GM23248 (cell line): ENCODE results near the gene MBNL1. TPM values are rescaled to one million over a fixed set of nuclear protein-coding genes. Genes with fewer than 3 reads are reported as not detected.

ENCODE experiments used
- DNase-seq: peaks from one replicate; pipeline ENCODE4 v3.0.0-alpha.2; 2015
- H2AFZ ChIP-seq: fragments of 200-600 bp; sonication (generic); 2 replicates; pipeline ENCODE4 v1.6.1; 2016; ENCODE audit warnings: antibody characterized with exemption
- H3F3A ChIP-seq: fragments of 200-600 bp; sonication (generic); 2 replicates; pipeline ENCODE4 v1.6.1; 2016; ENCODE audit warnings: mild to moderate bottlenecking, antibody characterized with exemption, mixed run types; ENCODE audit not compliant: insufficient read depth
- H3K27ac ChIP-seq: fragments of 200-600 bp; sonication (generic); 2 replicates; pipeline ENCODE4 v1.5.1; 2016; ENCODE audit warnings: mild to moderate bottlenecking
- H3K27me3 ChIP-seq: fragments of 200-600 bp; sonication (generic); replicated peaks from 2 replicates; pipeline ENCODE4 v1.6.1; 2016; ENCODE audit warnings: mild to moderate bottlenecking; ENCODE audit not compliant: insufficient read depth
- H3K36me3 ChIP-seq: fragments of 200-600 bp; sonication (generic); 2 replicates; pipeline ENCODE4 v1.6.1; 2016; ENCODE audit warnings: low read depth, mild to moderate bottlenecking
- H3K4me1 ChIP-seq: fragments of 200-600 bp; sonication (generic); 2 replicates; pipeline ENCODE4 v1.6.1; 2016; ENCODE audit warnings: mild to moderate bottlenecking; ENCODE audit not compliant: insufficient read depth
- H3K4me2 ChIP-seq: fragments of 200-600 bp; sonication (generic); one replicate; pipeline ENCODE4 v1.6.1; 2016; ENCODE audit warnings: mild to moderate bottlenecking; ENCODE audit not compliant: unreplicated experiment
- H3K4me3 ChIP-seq: fragments of 200-600 bp; sonication (generic); 2 replicates; pipeline ENCODE4 v1.5.1; 2016; ENCODE audit warnings: mild to moderate bottlenecking
- H3K79me2 ChIP-seq: fragments of 200-600 bp; sonication (generic); 2 replicates; pipeline ENCODE4 v1.6.1; 2016; ENCODE audit warnings: mild to moderate bottlenecking; ENCODE audit not compliant: insufficient read depth
- H3K9ac ChIP-seq: fragments of 200-600 bp; sonication (generic); 2 replicates; pipeline ENCODE4 v1.6.1; 2016; ENCODE audit warnings: mild to moderate bottlenecking
- H3K9me2 ChIP-seq: fragments of 200-600 bp; sonication (generic); 2 replicates; pipeline ENCODE4 v1.6.1; 2016; ENCODE audit warnings: mixed run types, mild to moderate bottlenecking, moderate library complexity; ENCODE audit not compliant: insufficient read depth
- H3K9me3 ChIP-seq: fragments of 200-600 bp; sonication (generic); one replicate; pipeline ENCODE4 v1.6.1; 2017; ENCODE audit warnings: low read depth
- H4K20me1 ChIP-seq: fragments of 200-600 bp; sonication (generic); 2 replicates; pipeline ENCODE4 v1.6.0; 2016; ENCODE audit not compliant: insufficient read depth
- EZH2 ChIP-seq: fragments of 200-600 bp; sonication (generic); IDR thresholded peaks from 2 replicates; pipeline ENCODE4 v1.6.1; 2018; ENCODE audit warnings: antibody characterized with exemption, mild to moderate bottlenecking; ENCODE audit not compliant: insufficient read depth, poor library complexity, severe bottlenecking
- EZH2phosphoT487 ChIP-seq: fragments of 200-600 bp; sonication (generic); IDR thresholded peaks from 2 replicates; pipeline ENCODE4 v1.6.1; 2018; ENCODE audit warnings: antibody characterized with exemption, moderate library complexity, mild to moderate bottlenecking, low read depth; ENCODE audit not compliant: insufficient read depth
- WGBS, 2 experiments: methylation state at CpG; one replicate each; pipeline ENCODE4 v1.1.6; 2015 to 2017; ENCODE audit warnings: low lambda C conversion rate in 2 of 2, low coverage in 1 of 2; ENCODE audit errors: missing lambda C conversion rate in 2 of 2; 5-methylcytosine and 5-hydroxymethylcytosine counted together
- in situ Hi-C: fragments of 300-500 bp; cut with MboI; formaldehyde crosslinking; loops from 2 replicates; pipeline ENCODE4 v1.15.0; 2020
- polyA plus RNA-seq: library from polyadenylated mRNA; unstranded; fragments of >200 nt; fragmentation: Nextera tagmentation; extraction: Ambion mirVana; gene quantifications from 2 replicates; pipeline ENCODE4 v1.2.1, GENCODE V29; 2016
- total RNA-seq: library from RNA; depleted of rRNA; stranded (reverse); fragments of >200 nt; shearing (Covaris generic); gene quantifications from 2 replicates; pipeline ENCODE4 v1.2.3, GENCODE V29; 2014

The MBNL1 gene
- total and polyA plus RNA-seq, 2 experiments from 2014 or later, result 89.5 to 262 TPM

DNA sequence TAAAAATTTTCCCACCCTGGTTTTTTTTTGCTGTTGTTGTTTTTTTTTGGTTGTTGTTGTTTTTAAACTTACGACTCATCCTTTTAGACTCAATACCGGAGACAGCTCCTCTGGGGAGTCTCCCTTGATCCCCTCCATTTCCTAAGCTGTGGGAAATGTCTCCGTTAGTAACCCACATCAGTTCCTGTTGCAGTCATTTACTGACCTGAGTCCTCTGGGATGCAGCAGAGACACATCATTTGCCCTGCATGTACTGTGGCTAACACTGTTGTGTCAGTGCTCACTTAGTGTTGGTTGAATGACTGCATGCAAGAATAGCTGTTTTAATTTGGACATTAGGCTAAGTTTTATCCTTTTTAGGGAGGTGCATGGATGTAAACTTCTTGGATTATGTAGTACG, 83.8 kb downstream of the MBNL1 start:
- in situ Hi-C loops, result no loop called here
- peaks cover 60% of the 10 kb centered on the region for H3K4me1 ChIP-seq
- peak overlapping the region; percentile 4; the same call in 1 of the 2 replicates for H3K9ac ChIP-seq
- H2AFZ ChIP-seq, result no peak overlapping the region
- peaks cover 100% of the 10 kb centered on the region for H3K79me2 ChIP-seq
- H3K4me2 ChIP-seq, result no peak overlapping the region
- H3K36me3 ChIP-seq, result no peaks in the 10 kb centered on the region; the same call in 1 of the 2 replicates
- TF ChIP-seq EZH2 (no peak), EZH2phosphoT487 (no peak)
- H3K27me3 ChIP-seq, result no peaks in the 10 kb centered on the region
- peak overlapping the region; percentile 48 for H3K27ac ChIP-seq
- no peaks in the 10 kb centered on the region for H3K9me2 ChIP-seq
- H3F3A ChIP-seq, result peaks cover 60% of the 10 kb centered on the region
- H3K9me3 ChIP-seq, result no peaks in the 10 kb centered on the region
- WGBS, 2 experiments, result 51 to 63% methylated on average over 4 of the region's 4 CpGs
- peak; percentile 69 for DNase-seq
- H3K4me3 ChIP-seq, result no peak overlapping the region
- 0 out of 2 replicates have a peak, but pooled peaks cover 2% of the 10 kb centered on the region for H4K20me1 ChIP-seq

DNA sequence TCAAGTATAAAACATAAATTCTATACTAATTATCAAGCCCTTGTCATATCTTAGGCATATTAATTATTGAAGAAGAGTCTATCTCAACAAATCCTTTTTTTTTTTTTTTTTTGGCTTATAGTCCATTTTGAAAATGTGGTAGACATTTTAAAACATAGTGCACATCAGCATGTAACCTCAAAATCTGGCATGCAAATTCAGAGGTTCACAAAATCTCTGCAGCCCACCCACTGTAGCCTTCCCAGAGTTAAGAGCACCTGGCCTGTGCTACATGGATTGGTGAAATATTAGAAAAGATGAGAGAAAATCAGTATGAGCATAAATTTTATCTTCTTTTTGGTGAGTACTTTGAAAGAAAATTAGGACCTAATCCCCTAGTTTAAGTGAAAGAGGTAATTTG, 84.8 kb downstream of the MBNL1 start:
- Histone ChIP-seq H3K9me2 (no peaks in the 10 kb centered on the region), H4K20me1 (0 out of 2 replicates have a peak, but pooled peaks cover 2% of the 10 kb centered on the region), H3K9ac (no peak overlapping the region), H3K4me3 (no peak overlapping the region), H2AFZ (no peak overlapping the region), H3K4me2 (no peak overlapping the region), H3K27me3 (no peaks in the 10 kb centered on the region), H3K36me3 (no peaks in the 10 kb centered on the region; the same call in 1 of the 2 replicates), H3K79me2 (peaks cover 100% of the 10 kb centered on the region), H3K27ac (peak overlapping the region; percentile 48; the same call in 1 of the 2 replicates), H3K9me3 (no peaks in the 10 kb centered on the region), H3K4me1 (peaks cover 60% of the 10 kb centered on the region), H3F3A (peaks cover 56% of the 10 kb centered on the region)
- in situ Hi-C loops, result no loop called here
- no peak for TF ChIP-seq EZH2phosphoT487
- TF ChIP-seq EZH2, result no peak
- DNase-seq, result no peak

DNA sequence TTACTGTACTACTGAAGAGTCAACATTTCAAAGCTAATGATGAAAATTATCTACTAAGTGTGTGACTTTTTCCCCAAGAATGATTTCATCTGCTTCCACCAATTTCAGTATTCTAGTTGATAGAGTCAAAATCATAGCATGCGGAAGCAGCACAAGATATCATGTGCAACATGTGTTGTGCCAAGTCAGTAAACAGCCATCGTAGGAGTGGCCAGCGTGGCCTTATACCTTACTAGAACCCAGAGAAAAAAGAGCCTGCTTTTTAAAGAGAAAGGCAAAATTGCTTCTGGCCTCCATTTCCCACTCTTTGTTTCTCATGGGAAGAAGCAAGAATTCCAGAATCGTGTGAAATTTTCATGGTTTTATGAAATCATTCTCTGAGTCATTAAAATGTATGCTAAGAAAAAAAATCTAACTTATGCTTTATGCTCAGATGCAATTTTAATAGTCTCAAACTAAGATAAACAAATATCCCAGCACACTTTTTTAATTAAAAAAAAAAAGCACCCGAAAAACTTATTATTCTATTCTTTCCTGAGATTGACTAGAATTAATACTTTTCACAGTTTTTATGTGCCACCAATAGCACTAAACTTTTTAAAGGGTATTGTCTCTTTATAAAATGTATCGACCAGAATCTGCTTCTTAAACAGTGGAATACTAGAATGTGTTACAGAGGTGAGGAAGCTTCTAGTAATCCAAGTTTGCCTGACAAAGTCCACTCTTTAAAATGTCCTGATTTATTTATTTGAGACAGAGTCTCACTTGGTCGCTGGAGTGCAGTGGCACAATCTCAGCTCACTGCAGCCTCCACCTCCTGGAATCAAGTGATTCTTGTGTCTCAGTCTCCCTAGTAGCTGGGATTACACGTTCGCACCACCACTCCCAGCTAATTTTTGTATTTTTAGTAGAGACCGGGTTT, 87.3 kb downstream of the MBNL1 start:
- peaks cover 8% of the 10 kb centered on the region; the same call in 1 of the 2 replicates for H4K20me1 ChIP-seq

DNA sequence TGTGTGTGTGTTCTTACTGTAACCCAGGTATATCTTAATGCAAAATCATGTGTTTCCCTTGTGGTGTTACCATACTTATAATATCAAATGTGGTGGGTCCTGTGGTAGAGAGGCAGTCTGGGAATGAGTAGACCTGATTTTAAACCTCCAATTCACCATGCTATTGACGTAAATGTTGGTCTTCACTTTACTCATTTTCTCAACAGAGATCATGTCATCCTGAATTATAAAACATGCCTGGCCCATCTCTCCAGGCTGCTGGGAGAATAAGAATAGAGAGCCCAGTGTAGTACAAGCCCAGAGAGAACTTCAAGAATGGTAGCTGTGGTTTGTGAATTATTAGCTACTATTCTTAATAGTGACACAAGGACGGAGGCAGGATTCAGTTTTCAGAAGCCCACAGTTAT, 88.1 kb downstream of the MBNL1 start:
- peaks cover 60% of the 10 kb centered on the region for H3K4me1 ChIP-seq
- TF ChIP-seq EZH2phosphoT487, result no peak
- no peak for TF ChIP-seq EZH2

More for the DNA sequence above, 87.3 kb downstream of the MBNL1 start:
- H3K79me2 ChIP-seq, result peaks cover 100% of the 10 kb centered on the region
- no peak overlapping the region for H2AFZ ChIP-seq
- H3K36me3 ChIP-seq, result no peaks in the 10 kb centered on the region; the same call in none of the 2 replicates
- WGBS, 2 experiments, result 73% methylated on average over 10 of the region's 10 CpGs
- in situ Hi-C loops, result no loop called here
- H3K9me3 ChIP-seq, result no peaks in the 10 kb centered on the region
- H3K27me3 ChIP-seq, result no peaks in the 10 kb centered on the region
- peak overlapping the region; percentile 66 for H3K27ac ChIP-seq
- no peaks in the 10 kb centered on the region for H3K9me2 ChIP-seq
- TF ChIP-seq EZH2phosphoT487, result no peak
- TF ChIP-seq EZH2, result no peak
- H3K4me1 ChIP-seq, result peaks cover 60% of the 10 kb centered on the region
- DNase-seq, result peak; percentile 55
- H3K4me2 ChIP-seq, result peak overlapping the region; percentile 38
- H3K9ac ChIP-seq, result peak overlapping the region; percentile 45
- peaks cover 55% of the 10 kb centered on the region for H3F3A ChIP-seq
- H3K4me3 ChIP-seq, result no peak overlapping the region

More for the DNA sequence above, 88.1 kb downstream of the MBNL1 start:
- no peak overlapping the region for H3K4me2 ChIP-seq
- H3K36me3 ChIP-seq, result no peaks in the 10 kb centered on the region; the same call in none of the 2 replicates
- no peak for DNase-seq
- 98 to 100% methylated on average over 2 of the region's 2 CpGs for WGBS, 2 experiments
- no peak overlapping the region for H2AFZ ChIP-seq
- no peak overlapping the region for H3K9ac ChIP-seq
- in situ Hi-C loops, result no loop called here
- H3K27me3 ChIP-seq, result no peaks in the 10 kb centered on the region
- no peaks in the 10 kb centered on the region for H3K9me2 ChIP-seq
- H3K79me2 ChIP-seq, result peaks cover 100% of the 10 kb centered on the region
- H3K4me3 ChIP-seq, result no peak overlapping the region
- H3K9me3 ChIP-seq, result no peaks in the 10 kb centered on the region
- no peak overlapping the region for H3K27ac ChIP-seq
- peaks cover 8% of the 10 kb centered on the region; the same call in 1 of the 2 replicates for H4K20me1 ChIP-seq
- H3F3A ChIP-seq, result peaks cover 53% of the 10 kb centered on the region
